Cardiac muscle cell (in vitro differentiated cells and primary cell): ENCODE data around the gene ABHD16B. TPM values are rescaled to one million over a fixed set of nuclear protein-coding genes. Genes with fewer than 3 reads are reported as not detected.

ENCODE experiments used
- DNase-seq, 2 donors: peaks; one replicate each; pipeline versions ENCODE4 v3.0.0 to v3.0.0-alpha.2; 2010 to 2017; ENCODE audit warnings: low read depth in 1 of 2, low spot score in 1 of 2
- H3K27ac ChIP-seq: fragments of 200-600 bp; sonication (generic); 2 replicates; pipeline ENCODE4 v1.5.1; 2016
- H3K27me3 ChIP-seq: fragments of 200-600 bp; sonication (generic); 2 replicates; pipeline ENCODE4 v1.6.0; 2016; ENCODE audit warnings: control low read depth
- H3K36me3 ChIP-seq: fragments of 200-600 bp; sonication (generic); 2 replicates; pipeline ENCODE4 v1.5.1; 2016; ENCODE audit warnings: control low read depth
- H3K4me1 ChIP-seq: fragments of 200-600 bp; sonication (generic); 2 replicates; pipeline ENCODE4 v1.8.1; 2017; ENCODE audit warnings: low read depth, mild to moderate bottlenecking, mixed run types
- H3K4me3 ChIP-seq: fragments of 200-600 bp; sonication (generic); 2 replicates; pipeline ENCODE4 v1.5.1; 2016; ENCODE audit warnings: mild to moderate bottlenecking
- H3K9me3 ChIP-seq: fragments of 200-600 bp; sonication (generic); 2 replicates; pipeline ENCODE4 v1.5.1; 2017; ENCODE audit warnings: low read depth, mild to moderate bottlenecking, control low read depth
- CTCF ChIP-seq: IDR thresholded peaks from 2 replicates; pipeline ENCODE4 v1.5.1; 2012; ENCODE audit warnings: low read depth, mild to moderate bottlenecking, low read length
- polyA plus RNA-seq: library from polyadenylated mRNA; unstranded; fragments of >200 nt; fragmentation: Nextera tagmentation; extraction: Ambion mirVana; gene quantifications from 2 replicates; pipeline ENCODE4 v1.2.1, GENCODE V29; 2016
- total RNA-seq: library from RNA; depleted of rRNA; stranded (reverse); fragments of >200 nt; gene quantifications from 2 replicates; pipeline ENCODE4 v1.2.3, GENCODE V29; 2016

Gene ABHD16B
- total and polyA plus RNA-seq, 2 experiments from 2014 or later, result 3.4 TPM; not detected in 1

GRCh38 chr20:63828545-63828944 is 32.8 kb upstream of the ABHD16B start:
- H3K27me3 ChIP-seq, result no peaks in the 10 kb centered on the region
- no peaks in the 10 kb centered on the region for H3K9me3 ChIP-seq
- H3K36me3 ChIP-seq, result no peaks in the 10 kb centered on the region
- DNase-seq, result no peak
- H3K27ac ChIP-seq, result peak overlapping the region; percentile 49
- peak overlapping the region; percentile 99 for H3K4me3 ChIP-seq
- peaks cover 23% of the 10 kb centered on the region for H3K4me1 ChIP-seq
- no peak for TF ChIP-seq CTCF

GRCh38 chr20:63828951-63829350 is 32.3 kb upstream of the ABHD16B start:
- TF ChIP-seq CTCF, result no peak
- no peak for DNase-seq
- H3K4me3 ChIP-seq, result peak overlapping the region; percentile 99
- H3K27ac ChIP-seq, result peak overlapping the region; percentile 49
- peaks cover 27% of the 10 kb centered on the region for H3K4me1 ChIP-seq
- no peaks in the 10 kb centered on the region for H3K36me3 ChIP-seq
- no peaks in the 10 kb centered on the region for H3K27me3 ChIP-seq
- no peaks in the 10 kb centered on the region for H3K9me3 ChIP-seq

DNA sequence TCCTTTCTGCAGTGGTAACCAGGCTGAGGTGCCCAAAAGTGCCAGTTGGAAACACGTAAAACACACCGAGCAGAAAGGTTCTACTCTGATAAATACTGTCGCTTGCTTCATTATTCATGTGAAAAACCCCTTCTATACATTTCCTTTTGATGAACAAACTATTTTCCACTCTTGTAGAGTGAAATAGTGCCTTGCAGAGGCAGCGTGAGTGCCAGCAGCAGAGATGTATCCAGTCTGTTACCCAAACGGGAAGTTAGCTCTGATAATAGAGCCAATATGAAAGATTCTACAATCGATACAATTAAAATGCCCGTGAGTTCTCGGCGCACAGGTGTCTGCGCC is 31.7 kb upstream of the ABHD16B start:
- DNase-seq, result no peak
- Histone ChIP-seq H3K4me1 (peaks cover 33% of the 10 kb centered on the region), H3K27me3 (no peaks in the 10 kb centered on the region)

DNA sequence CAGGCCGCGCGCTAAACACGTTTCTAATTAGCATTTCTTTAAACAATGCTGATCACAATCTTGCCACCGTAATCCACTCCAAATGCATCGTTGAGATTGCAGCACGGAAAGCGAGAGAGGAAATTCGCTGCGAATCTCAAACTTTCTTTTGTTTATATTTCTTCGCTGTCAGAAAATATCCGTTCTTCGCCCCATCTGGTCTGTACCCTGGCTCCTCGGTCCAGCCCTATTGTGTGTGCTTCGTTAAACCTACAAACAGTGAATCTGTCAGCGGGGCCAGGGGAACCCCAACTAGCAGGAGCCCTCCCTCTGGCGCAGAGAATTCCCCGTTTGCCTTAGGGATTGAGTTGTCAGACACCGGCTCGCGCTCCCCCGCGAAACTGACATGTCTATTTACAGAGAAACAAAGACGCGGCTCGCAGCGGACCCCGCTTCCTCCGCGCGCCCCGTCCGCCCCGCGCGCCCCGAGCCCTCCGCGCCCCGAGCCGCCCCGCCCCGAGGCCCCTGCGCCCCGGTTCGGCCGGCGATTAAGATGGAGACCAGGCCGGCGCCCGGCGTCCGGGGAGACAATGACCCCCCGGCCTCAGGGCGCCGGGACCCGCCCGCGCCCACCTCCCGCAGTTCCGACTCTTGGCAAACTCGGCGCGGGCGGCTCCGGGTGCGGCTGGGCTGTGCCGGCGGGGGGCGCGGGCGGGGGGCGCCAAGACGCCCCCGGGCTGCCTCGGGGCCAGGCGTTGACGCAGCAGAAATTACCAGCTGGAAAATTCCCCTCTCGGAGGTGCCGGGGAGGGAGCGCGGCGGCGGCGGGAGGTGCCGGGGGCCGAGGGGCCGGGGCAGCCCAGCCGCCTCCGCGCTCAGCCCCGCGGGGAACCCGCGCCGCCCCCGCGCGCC is 31.1 kb upstream of the ABHD16B start:
- Histone ChIP-seq H3K27me3 (no peaks in the 10 kb centered on the region), H3K4me3 (peak overlapping the region; percentile 99), H3K36me3 (no peaks in the 10 kb centered on the region), H3K9me3 (no peaks in the 10 kb centered on the region), H3K4me1 (peaks cover 37% of the 10 kb centered on the region), H3K27ac (peak overlapping the region; percentile 2)
- no peak for TF ChIP-seq CTCF
- peak in 1 of 2 donors; percentile 49 for DNase-seq

More for the DNA sequence above, 31.7 kb upstream of the ABHD16B start:
- Histone ChIP-seq H3K9me3 (no peaks in the 10 kb centered on the region), H3K36me3 (no peaks in the 10 kb centered on the region), H3K27ac (peak overlapping the region; percentile 2), H3K4me3 (peak overlapping the region; percentile 99)
- no peak for TF ChIP-seq CTCF

- peak within 1 kb of the TSS; percentile 69 for H3K27ac ChIP-seq
- peaks cover 36% of the 10 kb centered on the region for H3K4me1 ChIP-seq
- no peak for TF ChIP-seq CTCF
These were observed 30.3 kb upstream of the ABHD16B start, which contains the start of gene ZBTB46 for GRCh38 chr20:63830841-63831588. Gene ZBTB46, minus strand, starts transcription at chr20:63831264. Its CDS starts 40,507 bp downstream, at chr20:63790757.

More at GRCh38 chr20:63830841-63831588, 30.3 kb upstream of the ABHD16B start, which contains the start of gene ZBTB46:
- no peaks in the 10 kb centered on the region for H3K36me3 ChIP-seq
- DNase-seq, result peak; percentile 60 to 87
- H3K9me3 ChIP-seq, result no peaks in the 10 kb centered on the region
- peak within 1 kb of the TSS; percentile 99 for H3K4me3 ChIP-seq
- H3K27me3 ChIP-seq, result no peaks in the 10 kb centered on the region
